Activated naive CD4-positive, alpha-beta T cell treated with anti-CD3 and anti-CD28 coated beads, Interleukin-2, amount 10 ng/mL, durations not matched to agents 7 days and 5 days (primary cell): Measurements from ENCODE around the gene PSMD11.

Source experiments
- CTCF ChIA-PET: fragments of 350-600 bp; sonication (Branson Sonifier 250); formaldehyde crosslinking; loops from one replicate; lab custom pipeline; 2021; ENCODE audit warnings: antibody characterized with exemption; lab: Charles Lee
- DNase-seq: peaks from one replicate; pipeline ENCODE4 v3.0.0-alpha.2; 2020
- H3K27ac Mint-ChIP-seq: one replicate; pipeline ENCODE4 v1.8.0; 2021; ENCODE audit warnings: mild to moderate bottlenecking, moderate library complexity, mixed read lengths
- H3K27me3 Mint-ChIP-seq: one replicate; pipeline ENCODE4 v1.8.0; 2021; ENCODE audit warnings: mild to moderate bottlenecking, mixed read lengths
- H3K36me3 Mint-ChIP-seq: one replicate; pipeline ENCODE4 v1.8.0; 2021; ENCODE audit warnings: mixed read lengths
- H3K4me1 Mint-ChIP-seq: one replicate; pipeline ENCODE4 v1.8.0; 2021; ENCODE audit warnings: mixed read lengths
- H3K4me3 Mint-ChIP-seq: one replicate; pipeline ENCODE4 v1.8.0; 2021; ENCODE audit warnings: mild to moderate bottlenecking, moderate library complexity, mixed read lengths
- H3K9me3 Mint-ChIP-seq: one replicate; pipeline ENCODE4 v1.8.0; 2021; ENCODE audit warnings: mixed read lengths

PSMD11 gene

GRCh38 chr17:32497431-32498205 lies 53.3 kb downstream of the PSMD11 start:
- DNase-seq: peak; percentile 12
- Mint-ChIP-seq H3K9me3 (no peaks in the 10 kb centered on the region), H3K4me1 (peaks cover 35% of the 10 kb centered on the region), H3K4me3 (no peak overlapping the region), H3K36me3 (peaks cover 1% of the 10 kb centered on the region), H3K27me3 (no peaks in the 10 kb centered on the region), H3K27ac (no peak overlapping the region)
- CTCF ChIA-PET: interaction anchor here (1.5 to 1.9 kb wide), 2 partner anchors 8 to 26 kb away, joined by 4 to 6 read pairs; no protein-coding TSS in a partner anchor

DNA sequence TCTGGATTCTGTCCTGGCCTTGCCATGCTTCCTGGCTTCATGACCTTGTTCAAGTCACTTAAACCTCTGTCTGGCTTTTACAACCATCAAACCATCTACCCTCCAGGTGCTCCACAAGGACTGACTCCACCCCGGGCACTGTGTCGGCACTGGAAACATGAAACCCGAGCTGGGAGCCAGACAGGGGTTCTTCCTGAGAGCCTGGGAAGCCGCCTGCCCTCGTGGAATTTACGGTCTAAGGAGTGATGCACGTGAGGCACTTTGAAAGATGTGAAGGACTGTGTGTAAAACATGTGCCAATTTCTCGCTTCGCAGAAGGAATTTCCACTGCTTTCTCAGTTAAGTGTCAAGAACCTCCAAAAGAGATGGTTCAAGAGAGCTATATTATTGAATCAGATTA lies 54.1 kb downstream of the PSMD11 start:
- H3K27me3 Mint-ChIP-seq: no peaks in the 10 kb centered on the region
- H3K4me1 Mint-ChIP-seq: peaks cover 35% of the 10 kb centered on the region
- CTCF ChIA-PET: interaction anchor here (1.3 to 1.9 kb wide), 2 partner anchors 9 to 19 kb away, joined by 4 to 6 read pairs; no protein-coding TSS in a partner anchor
- no peaks in the 10 kb centered on the region for H3K9me3 Mint-ChIP-seq
- no peaks in the 10 kb centered on the region for H3K36me3 Mint-ChIP-seq
- no peak overlapping the region for H3K27ac Mint-ChIP-seq
- H3K4me3 Mint-ChIP-seq: no peak overlapping the region
- DNase-seq: no peak

DNA sequence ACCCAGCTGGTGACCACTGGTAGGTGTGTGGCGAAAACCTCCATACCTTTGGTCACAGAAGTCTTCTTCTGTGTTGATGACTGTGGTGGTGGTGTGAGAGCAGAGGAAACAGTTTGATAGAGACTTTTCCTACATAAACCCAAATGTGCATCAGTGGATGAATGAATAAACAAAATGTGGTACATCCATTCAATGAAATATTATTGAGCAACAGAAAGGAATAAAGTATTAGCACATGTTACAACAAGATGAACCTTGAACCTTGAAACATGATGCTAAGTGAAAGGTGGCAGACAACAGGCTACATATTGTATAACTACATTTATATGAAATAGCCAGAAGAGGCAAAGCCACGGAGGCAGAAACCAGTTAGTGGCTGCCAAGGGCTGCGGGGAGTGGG lies 57.7 kb downstream of the PSMD11 start:
- Mint-ChIP-seq H3K4me1 (peaks cover 50% of the 10 kb centered on the region), H3K4me3 (no peak overlapping the region), H3K27ac (peak overlapping the region; percentile 100), H3K27me3 (no peaks in the 10 kb centered on the region), H3K9me3 (no peaks in the 10 kb centered on the region), H3K36me3 (peaks cover 2% of the 10 kb centered on the region)
- CTCF ChIA-PET: no interaction called here
- no peak for DNase-seq

- Mint-ChIP-seq H3K27ac (peak overlapping the region; percentile 100), H3K27me3 (no peaks in the 10 kb centered on the region), H3K4me3 (peak overlapping the region; percentile 46), H3K9me3 (no peaks in the 10 kb centered on the region), H3K36me3 (peaks cover 2% of the 10 kb centered on the region), H3K4me1 (peaks cover 53% of the 10 kb centered on the region)
- no peak for DNase-seq
- CTCF ChIA-PET: interaction anchor here (2.6 kb wide), 1 partner anchor 11 kb away, joined by 8 read pairs; no protein-coding TSS in a partner anchor
These were observed 58.4 kb downstream of the PSMD11 start for GRCh38 chr17:32502710-32503109.

GRCh38 chr17:32503251-32504165 lies 59.2 kb downstream of the PSMD11 start:
- peak; percentile 70 for DNase-seq
- no peaks in the 10 kb centered on the region for H3K27me3 Mint-ChIP-seq
- CTCF ChIA-PET: interaction anchor here (1.3 to 2.6 kb wide), 3 partner anchors 12 to 20 kb away, joined by 4 to 8 read pairs (median 6); no protein-coding TSS in a partner anchor
- peak overlapping the region; percentile 52 for H3K4me3 Mint-ChIP-seq
- peak overlapping the region; percentile 100 for H3K27ac Mint-ChIP-seq
- H3K4me1 Mint-ChIP-seq: peaks cover 57% of the 10 kb centered on the region
- peaks cover 2% of the 10 kb centered on the region for H3K36me3 Mint-ChIP-seq
- H3K9me3 Mint-ChIP-seq: no peaks in the 10 kb centered on the region

GRCh38 chr17:32504166-32504990 lies 60.1 kb downstream of the PSMD11 start:
- peak; percentile 49 for DNase-seq
- Mint-ChIP-seq H3K36me3 (peaks cover 2% of the 10 kb centered on the region), H3K4me1 (peaks cover 65% of the 10 kb centered on the region), H3K9me3 (no peaks in the 10 kb centered on the region), H3K27ac (peak overlapping the region; percentile 100), H3K27me3 (no peaks in the 10 kb centered on the region), H3K4me3 (peak overlapping the region; percentile 52)
- CTCF ChIA-PET: interaction anchor here (1.3 to 2.6 kb wide), 3 partner anchors 13 to 19 kb away, joined by 4 to 8 read pairs (median 6); no protein-coding TSS in a partner anchor

DNA sequence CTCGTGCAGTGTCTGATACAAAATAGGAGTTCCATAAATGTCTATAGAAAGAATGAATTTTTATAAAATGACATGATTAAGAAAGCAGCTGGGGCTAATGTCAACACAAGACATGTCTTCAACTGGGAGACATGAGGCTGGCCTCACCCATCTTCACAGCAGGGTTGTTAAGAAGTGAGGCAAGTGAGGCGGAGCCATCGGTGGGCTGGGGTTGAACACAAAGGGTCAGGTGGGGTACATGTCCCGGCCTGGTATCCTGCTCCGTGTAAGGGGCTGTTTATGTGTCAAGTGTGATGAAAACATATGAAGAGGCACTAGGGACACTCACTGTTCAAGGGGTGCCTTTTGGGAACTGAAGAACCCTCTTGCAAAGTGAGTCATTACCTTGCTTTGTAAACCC lies 64.6 kb downstream of the PSMD11 start:
- CTCF ChIA-PET: no interaction called here
- no peaks in the 10 kb centered on the region for H3K9me3 Mint-ChIP-seq
- H3K4me1 Mint-ChIP-seq: peaks cover 45% of the 10 kb centered on the region
- H3K27ac Mint-ChIP-seq: no peak overlapping the region
- H3K27me3 Mint-ChIP-seq: peaks cover 4% of the 10 kb centered on the region
- DNase-seq: no peak
- H3K36me3 Mint-ChIP-seq: peaks cover 2% of the 10 kb centered on the region
- H3K4me3 Mint-ChIP-seq: no peak overlapping the region

GRCh38 chr17:32510466-32510865 lies 66.2 kb downstream of the PSMD11 start:
- H3K9me3 Mint-ChIP-seq: no peaks in the 10 kb centered on the region
- no peak overlapping the region for H3K4me3 Mint-ChIP-seq
- H3K27me3 Mint-ChIP-seq: peaks cover 4% of the 10 kb centered on the region
- no peak for DNase-seq
- peaks cover 33% of the 10 kb centered on the region for H3K4me1 Mint-ChIP-seq
- H3K36me3 Mint-ChIP-seq: peaks cover 2% of the 10 kb centered on the region
- no peak overlapping the region for H3K27ac Mint-ChIP-seq
- CTCF ChIA-PET: interaction anchor here (1.1 to 1.8 kb wide), 2 partner anchors 13 to 48 kb away, joined by 3 to 6 read pairs; no protein-coding TSS in a partner anchor

DNA sequence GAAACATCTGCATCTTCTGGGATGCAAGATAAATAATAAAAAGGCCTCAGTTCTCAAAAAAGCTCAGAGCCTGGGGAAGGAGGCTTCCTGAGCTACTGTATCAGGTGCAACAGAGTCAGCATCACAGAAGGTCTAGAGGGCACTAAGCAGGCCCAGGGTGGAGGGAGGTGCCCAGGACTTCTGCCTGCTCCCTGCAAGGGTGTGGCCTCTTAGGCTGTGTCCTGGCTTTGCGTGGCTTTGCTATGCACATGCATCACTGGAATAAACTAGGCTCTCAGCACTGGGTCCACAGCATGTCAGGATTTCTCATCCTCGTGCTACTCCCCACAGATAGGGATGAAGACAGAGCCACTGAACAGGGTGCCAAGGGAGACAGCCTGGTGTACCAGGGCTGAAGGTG lies 68.0 kb downstream of the PSMD11 start:
- Mint-ChIP-seq H3K4me3 (no peak overlapping the region), H3K27ac (no peak overlapping the region), H3K36me3 (no peaks in the 10 kb centered on the region), H3K4me1 (peaks cover 42% of the 10 kb centered on the region), H3K27me3 (peaks cover 4% of the 10 kb centered on the region), H3K9me3 (no peaks in the 10 kb centered on the region)
- CTCF ChIA-PET: interaction anchor here (0.9 kb wide), 1 partner anchor 50 kb away, joined by 3 read pairs; no protein-coding TSS in a partner anchor
- no peak for DNase-seq

DNA sequence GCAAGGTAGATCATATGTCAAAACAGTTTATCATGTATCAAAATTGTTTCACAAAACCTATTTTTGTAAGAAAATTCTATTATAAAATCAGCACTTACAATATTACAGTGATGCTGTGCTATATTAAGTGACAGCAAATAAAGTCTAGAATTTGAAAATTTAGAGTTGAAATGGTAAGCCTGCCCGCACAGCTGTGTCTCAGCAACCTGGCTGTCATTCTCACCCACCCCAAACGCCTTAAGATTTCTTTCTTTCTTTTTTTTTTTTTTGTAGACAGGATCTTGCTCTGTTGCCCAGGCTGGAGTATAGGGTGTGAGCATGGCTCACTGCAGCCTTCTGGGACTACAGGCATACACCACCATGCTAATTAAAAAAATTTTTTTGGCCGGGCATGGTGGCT lies 69.3 kb downstream of the PSMD11 start:
- peaks cover 49% of the 10 kb centered on the region for H3K4me1 Mint-ChIP-seq
- H3K9me3 Mint-ChIP-seq: no peaks in the 10 kb centered on the region
- no peak overlapping the region for H3K4me3 Mint-ChIP-seq
- DNase-seq: no peak
- peaks cover 5% of the 10 kb centered on the region for H3K27me3 Mint-ChIP-seq
- CTCF ChIA-PET: no interaction called here
- H3K27ac Mint-ChIP-seq: no peak overlapping the region
- H3K36me3 Mint-ChIP-seq: no peaks in the 10 kb centered on the region

DNA sequence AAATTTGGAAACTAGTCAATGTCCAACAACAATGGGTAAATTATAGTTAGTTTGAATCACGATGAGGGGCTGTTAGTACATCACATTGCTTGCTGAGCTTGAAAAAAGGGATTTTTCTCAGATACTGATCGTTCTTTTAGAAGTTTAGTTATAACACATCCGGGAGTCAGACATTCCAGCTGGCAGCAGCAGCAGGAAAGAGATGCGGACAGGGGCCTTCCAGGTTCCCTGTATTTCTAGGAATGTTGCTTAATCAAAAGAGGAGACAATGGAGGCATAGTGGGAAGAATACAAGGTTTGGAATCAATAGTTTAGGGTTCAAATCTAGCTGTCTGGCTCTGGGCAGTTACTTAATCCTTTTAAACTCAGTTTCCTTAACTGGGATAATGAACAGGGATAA lies 70.3 kb downstream of the PSMD11 start:
- H3K9me3 Mint-ChIP-seq: no peaks in the 10 kb centered on the region
- H3K4me3 Mint-ChIP-seq: no peak overlapping the region
- H3K4me1 Mint-ChIP-seq: peaks cover 48% of the 10 kb centered on the region
- DNase-seq: no peak
- no peaks in the 10 kb centered on the region for H3K36me3 Mint-ChIP-seq
- H3K27me3 Mint-ChIP-seq: peaks cover 10% of the 10 kb centered on the region
- no peak overlapping the region for H3K27ac Mint-ChIP-seq
- CTCF ChIA-PET: no interaction called here

DNA sequence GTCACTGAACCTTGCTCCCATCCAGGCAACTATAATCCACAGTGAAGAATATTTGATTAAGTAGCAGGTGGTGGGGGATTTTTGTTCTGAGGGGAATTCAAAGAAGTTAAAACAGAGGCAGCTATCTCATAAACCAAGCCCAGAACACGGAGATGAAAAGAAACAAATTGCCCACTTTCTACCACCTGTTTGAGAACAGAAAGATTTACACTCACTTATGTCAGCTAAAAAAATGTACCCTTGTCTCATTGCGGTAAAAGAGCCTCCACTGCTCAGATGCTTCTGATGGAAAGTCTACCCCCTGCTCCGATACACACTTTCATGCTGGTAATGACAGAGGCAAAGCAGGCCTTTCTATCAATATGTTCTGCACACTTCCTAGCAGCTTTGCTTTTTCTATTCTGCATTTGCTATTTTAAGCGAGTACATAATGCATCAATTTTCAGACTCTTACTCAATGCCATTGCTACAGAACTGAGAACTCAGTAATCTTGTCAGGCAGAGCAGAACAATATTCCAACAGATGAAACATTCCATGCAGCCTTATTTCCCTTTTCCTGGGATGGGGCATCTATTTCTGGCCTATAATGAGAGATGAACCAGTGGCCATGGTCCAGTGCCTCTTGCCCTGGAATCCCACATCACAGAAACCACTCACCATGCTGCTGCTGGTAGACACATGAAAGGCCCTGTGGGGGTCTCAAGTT lies 71.5 kb downstream of the PSMD11 start:
- DNase-seq: no peak
- CTCF ChIA-PET: interaction anchor here (1.8 kb wide), 1 partner anchor 12 kb away, joined by 4 read pairs; no protein-coding TSS in a partner anchor
- Mint-ChIP-seq H3K9me3 (no peaks in the 10 kb centered on the region), H3K36me3 (no peaks in the 10 kb centered on the region), H3K27me3 (peaks cover 10% of the 10 kb centered on the region), H3K4me3 (no peak overlapping the region), H3K27ac (no peak overlapping the region), H3K4me1 (peaks cover 61% of the 10 kb centered on the region)

- no peak overlapping the region for H3K4me3 Mint-ChIP-seq
- CTCF ChIA-PET: interaction anchor here (1.2 to 1.8 kb wide), 3 partner anchors 13 to 33 kb away, joined by 4 to 5 read pairs (median 4); no protein-coding TSS in a partner anchor
- no peaks in the 10 kb centered on the region for H3K36me3 Mint-ChIP-seq
- no peaks in the 10 kb centered on the region for H3K9me3 Mint-ChIP-seq
- peaks cover 10% of the 10 kb centered on the region for H3K27me3 Mint-ChIP-seq
- no peak overlapping the region for H3K27ac Mint-ChIP-seq
- peaks cover 67% of the 10 kb centered on the region for H3K4me1 Mint-ChIP-seq
- DNase-seq: no peak
These were observed 72.1 kb downstream of the PSMD11 start for GRCh38 chr17:32516450-32516849.
